Activated B cell treated with CpG ODN at 0.5 μM for 24 hours (primary cell): ENCODE measurements around the gene SFXN5. TPM values are rescaled to one million over a fixed set of nuclear protein-coding genes. Genes with fewer than 3 reads are reported as not detected.
A peak's percentile ranks its signal among the peaks of the same experiment; 100 is the strongest.

ENCODE experiments used
- ATAC-seq: fragments of 200-7000 bp; cut with Tn5 transposase; one replicate; pipeline ENCODE4 v1.10.0; 2021; ENCODE audit warnings: low read depth, mild to moderate bottlenecking, moderate library complexity
- CTCF ChIA-PET: fragments of 350-600 bp; sonication (Branson Sonifier 250); formaldehyde crosslinking; loops from one replicate; lab custom pipeline; 2021; ENCODE audit warnings: antibody characterized with exemption; lab: Charles Lee
- POLR2A ChIA-PET: fragments of 350-600 bp; sonication (Branson Sonifier 250); formaldehyde crosslinking; loops from one replicate; lab custom pipeline; 2021; ENCODE audit warnings: antibody characterized with exemption; lab: Charles Lee
- DNase-seq: peaks from one replicate; pipeline ENCODE4 v3.0.0; 2022
- H3K27ac Mint-ChIP-seq: one replicate; pipeline ENCODE4 v1.8.0; 2020; ENCODE audit warnings: mixed read lengths
- H3K27me3 Mint-ChIP-seq: one replicate; pipeline ENCODE4 v1.8.0; 2021; ENCODE audit warnings: mixed read lengths
- H3K36me3 Mint-ChIP-seq: one replicate; pipeline ENCODE4 v1.8.0; 2021; ENCODE audit warnings: low read depth, mixed read lengths
- H3K4me1 Mint-ChIP-seq: one replicate; pipeline ENCODE4 v1.8.0; 2021; ENCODE audit warnings: mixed read lengths
- H3K4me3 Mint-ChIP-seq: one replicate; pipeline ENCODE4 v1.8.0; 2020; ENCODE audit warnings: mild to moderate bottlenecking, mixed read lengths
- H3K9me3 Mint-ChIP-seq: one replicate; pipeline ENCODE4 v1.8.0; 2020; ENCODE audit warnings: mixed read lengths
- intact Hi-C: fragments of 100-400 bp; cut with micrococcal nuclease; formaldehyde crosslinking; loops from one replicate; pipeline ENCODE4 v1.15.1; 2024
- total RNA-seq: library from RNA; stranded (reverse); gene quantifications from 2 replicates; pipeline ENCODE4 v1.2.3, GENCODE V29; 2022
- TF ChIP-seq, protein P1 (sequence below): fragments of 200-600 bp; IDR thresholded peaks from one replicate; pipeline ENCODE4 v1.8.0; 2022; ENCODE audit warnings: antibody characterized with exemption, mild to moderate bottlenecking

SFXN5 gene
- total RNA-seq, 1 donor from 2014 or later: 13.9 TPM

GRCh38 chr2:73076701-73077423, 5.3 kb upstream of the SFXN5 start:
- intact Hi-C loops: no loop called here
- Mint-ChIP-seq H3K4me3 (no peak overlapping the region), H3K9me3 (no peaks in the 10 kb centered on the region), H3K27me3 (no peaks in the 10 kb centered on the region), H3K4me1 (peaks cover 5% of the 10 kb centered on the region), H3K36me3 (no peaks in the 10 kb centered on the region), H3K27ac (no peak overlapping the region)
- POLR2A ChIA-PET: no interaction called here
- ATAC-seq (no peak), DNase-seq (no peak)
- TF ChIP-seq, protein P1, sequence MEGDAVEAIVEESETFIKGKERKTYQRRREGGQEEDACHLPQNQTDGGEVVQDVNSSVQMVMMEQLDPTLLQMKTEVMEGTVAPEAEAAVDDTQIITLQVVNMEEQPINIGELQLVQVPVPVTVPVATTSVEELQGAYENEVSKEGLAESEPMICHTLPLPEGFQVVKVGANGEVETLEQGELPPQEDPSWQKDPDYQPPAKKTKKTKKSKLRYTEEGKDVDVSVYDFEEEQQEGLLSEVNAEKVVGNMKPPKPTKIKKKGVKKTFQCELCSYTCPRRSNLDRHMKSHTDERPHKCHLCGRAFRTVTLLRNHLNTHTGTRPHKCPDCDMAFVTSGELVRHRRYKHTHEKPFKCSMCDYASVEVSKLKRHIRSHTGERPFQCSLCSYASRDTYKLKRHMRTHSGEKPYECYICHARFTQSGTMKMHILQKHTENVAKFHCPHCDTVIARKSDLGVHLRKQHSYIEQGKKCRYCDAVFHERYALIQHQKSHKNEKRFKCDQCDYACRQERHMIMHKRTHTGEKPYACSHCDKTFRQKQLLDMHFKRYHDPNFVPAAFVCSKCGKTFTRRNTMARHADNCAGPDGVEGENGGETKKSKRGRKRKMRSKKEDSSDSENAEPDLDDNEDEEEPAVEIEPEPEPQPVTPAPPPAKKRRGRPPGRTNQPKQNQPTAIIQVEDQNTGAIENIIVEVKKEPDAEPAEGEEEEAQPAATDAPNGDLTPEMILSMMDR: no peak
- CTCF ChIA-PET: no interaction called here

DNA sequence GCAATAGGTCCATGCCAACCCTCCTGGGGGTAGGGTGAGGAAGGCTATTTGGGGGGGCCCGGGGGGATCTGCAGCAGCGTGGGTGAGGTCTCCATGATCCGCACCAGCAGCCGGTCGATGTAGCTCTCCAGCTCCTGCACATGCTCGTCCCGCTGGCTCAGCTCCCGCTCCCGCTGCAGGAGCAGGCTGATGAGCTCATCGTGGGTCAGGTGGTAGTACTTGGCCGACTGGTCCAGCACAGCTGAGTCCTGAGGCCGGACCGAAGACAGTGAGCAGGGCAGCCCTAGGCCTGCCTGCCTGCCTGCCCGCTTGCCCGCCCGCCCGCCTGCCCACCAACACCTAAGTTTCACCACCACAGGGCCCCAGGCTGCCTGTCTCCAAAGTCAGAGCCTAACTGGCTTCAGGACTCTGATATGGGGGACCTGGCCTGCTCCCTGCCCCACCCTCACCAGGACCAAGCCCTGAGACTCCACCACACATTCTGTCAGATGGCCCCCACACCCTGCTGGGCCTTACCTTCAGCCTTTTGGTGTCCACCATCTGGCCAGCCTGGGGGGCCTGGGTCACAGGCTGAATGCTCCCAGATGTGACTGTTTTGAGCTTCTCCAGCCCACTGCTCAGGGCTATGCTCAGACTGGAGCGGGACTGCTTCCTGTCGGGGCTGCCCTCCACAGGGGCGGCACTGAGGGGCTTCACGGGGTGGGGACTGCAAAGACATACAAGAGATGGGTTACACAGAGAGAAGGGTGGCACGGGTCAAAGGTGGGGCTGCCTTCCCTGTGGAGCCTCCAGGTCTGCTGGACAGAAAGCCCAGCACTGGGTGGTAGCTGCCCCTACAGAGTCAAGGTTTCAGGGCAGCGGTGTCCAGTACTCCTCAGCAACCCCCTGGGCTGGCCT, 4.2 kb upstream of the SFXN5 start:
- Mint-ChIP-seq H3K4me3 (no peak overlapping the region), H3K4me1 (peaks cover 8% of the 10 kb centered on the region), H3K27me3 (no peaks in the 10 kb centered on the region), H3K9me3 (no peaks in the 10 kb centered on the region), H3K36me3 (peaks cover 5% of the 10 kb centered on the region), H3K27ac (no peak overlapping the region)
- no peak for DNase-seq
- ChIA-PET POLR2A (interaction anchor here (1.0 kb wide), 1 partner anchor 38 kb away, joined by 3 read pairs; no protein-coding TSS in a partner anchor), CTCF (interaction anchor here (1.6 kb wide), 1 partner anchor 102 kb away, joined by 5 read pairs; no protein-coding TSS in a partner anchor)
- TF ChIP-seq, protein P1: no peak
- ATAC-seq: no peak
- intact Hi-C loops: no loop called here

DNA sequence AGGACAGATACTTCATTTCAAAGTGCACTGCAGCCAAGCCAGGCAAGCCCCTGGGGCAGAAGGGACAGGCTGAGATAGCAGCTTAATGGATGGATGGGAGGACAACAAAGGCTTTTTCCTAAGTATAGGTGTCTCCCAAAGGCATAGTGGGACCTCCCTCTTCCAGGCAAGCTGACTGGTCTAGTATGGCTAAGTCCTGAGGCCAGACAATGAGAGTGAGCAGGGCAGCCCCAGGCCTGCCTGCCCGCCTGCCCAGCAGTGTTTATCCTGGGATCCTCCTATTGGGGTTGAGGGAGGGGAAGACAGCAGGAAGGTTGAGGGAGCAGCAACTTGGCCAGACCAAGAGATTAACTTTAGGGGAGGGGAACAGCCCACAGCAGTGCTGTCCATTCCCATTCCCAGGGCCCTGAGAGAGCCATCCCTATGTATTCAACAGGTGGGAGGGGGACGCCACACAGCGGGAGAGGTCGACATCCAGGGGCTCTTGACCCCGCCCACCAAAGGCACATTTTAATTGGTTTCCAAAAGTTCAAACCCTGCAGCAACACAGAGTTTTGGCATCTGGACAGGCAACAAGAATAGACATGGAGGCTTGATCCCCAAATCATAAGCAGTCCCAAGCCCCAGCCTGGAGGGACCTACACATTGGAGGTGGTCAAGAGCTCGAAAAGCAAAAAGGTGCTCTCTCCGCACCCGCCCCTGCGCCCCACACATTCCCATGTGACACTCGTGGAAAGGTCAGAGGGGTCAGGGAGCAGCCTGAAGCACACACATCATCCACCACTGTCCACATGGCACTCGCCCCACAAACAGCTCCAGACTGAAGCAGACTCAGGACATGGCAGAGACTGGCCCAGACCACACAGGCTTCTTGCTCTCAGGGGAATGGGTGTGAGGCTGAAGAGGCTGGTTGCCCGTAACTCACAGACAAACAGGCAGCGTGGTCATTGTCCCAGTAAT, 2.9 kb upstream of the SFXN5 start:
- no peak for DNase-seq
- CTCF ChIA-PET: interaction anchor here (1.6 kb wide), 1 partner anchor 103 kb away, joined by 5 read pairs; no protein-coding TSS in a partner anchor

GRCh38 chr2:73072416-73072815, 904 bp upstream of the SFXN5 start:
- H3K9me3 Mint-ChIP-seq: no peaks in the 10 kb centered on the region
- peak overlapping the region; percentile 94 for H3K27ac Mint-ChIP-seq
- ATAC-seq (no peak), DNase-seq (no peak)
- H3K4me3 Mint-ChIP-seq: peak overlapping the region; percentile 90
- peaks cover 5% of the 10 kb centered on the region for H3K36me3 Mint-ChIP-seq
- no peaks in the 10 kb centered on the region for H3K27me3 Mint-ChIP-seq
- H3K4me1 Mint-ChIP-seq: peaks cover 18% of the 10 kb centered on the region
- POLR2A ChIA-PET: interaction anchor here (1.6 kb wide), 1 partner anchor 313 kb away, joined by 3 read pairs; the partner anchor contains the start of gene ALMS1
- TF ChIP-seq, protein P1: no peak
- intact Hi-C loops: loop anchor here (1.0 to 5.0 kb wide), 3 partner anchors 13 to 1940 kb away; partner anchors contain the start of genes MCEE, MPHOSPH10 and SEMA4F
- CTCF ChIA-PET: interaction anchor here (0.8 kb wide), 1 partner anchor 13 kb away, joined by 3 read pairs; no protein-coding TSS in a partner anchor

More for the DNA sequence above, 2.9 kb upstream of the SFXN5 start:
- H3K9me3 Mint-ChIP-seq: no peaks in the 10 kb centered on the region
- H3K4me3 Mint-ChIP-seq: no peak overlapping the region
- no peaks in the 10 kb centered on the region for H3K27me3 Mint-ChIP-seq
- peaks cover 16% of the 10 kb centered on the region for H3K4me1 Mint-ChIP-seq
- TF ChIP-seq, protein P1: no peak
- no peak overlapping the region for H3K27ac Mint-ChIP-seq
- H3K36me3 Mint-ChIP-seq: peaks cover 5% of the 10 kb centered on the region
- POLR2A ChIA-PET: interaction anchor here (0.6 kb wide), 1 partner anchor 28 kb away, joined by 4 read pairs; no protein-coding TSS in a partner anchor
- no peak for ATAC-seq
- intact Hi-C loops: loop anchor here (5.0 kb wide), 2 partner anchors 1578 to 1942 kb away; partner anchors contain the start of genes MCEE, MPHOSPH10 and SEMA4F
